Gastroesophageal sphincter (tissue), 3 donors: Measurements from ENCODE around the gene HMOX2.

Experiments used
- CTCF ChIP-seq, 4 experiments: fragments of 200-600 bp in 2 of 4; fragments of 450-650 bp in 2 of 4; sonication (generic) in 1 of 4; IDR thresholded peaks; one replicate each; pipeline ENCODE4 v1.5.1; 2017 to 2019; ENCODE audit warnings: antibody characterized with exemption in 4 of 4, mild to moderate bottlenecking in 2 of 4, moderate library complexity in 2 of 4
- POLR2A ChIP-seq, 2 donors: fragments of 450-650 bp; IDR thresholded peaks; one replicate each; pipeline ENCODE4 v1.6.1; 2017; ENCODE audit warnings: antibody characterized with exemption in 2 of 2, mild to moderate bottlenecking in 2 of 2, moderate library complexity in 1 of 2

GRCh38 chr16:4496305-4496704, 20.1 kb downstream of the HMOX2 start:
- TF ChIP-seq POLR2A (IDR thresholded peaks at IDR 0.05), result no peak
- no peak for TF ChIP-seq CTCF (IDR thresholded peaks at IDR 0.05)
